Measurements from ENCODE around the gene SUGT1. TPM values are rescaled to one million over a fixed set of nuclear protein-coding genes. Genes with fewer than 3 reads are reported as not detected.

SUGT1 gene
- total and polyA plus RNA-seq, 7 donors: 21.9 to 49.0 (median 42.9) TPM

DNA sequence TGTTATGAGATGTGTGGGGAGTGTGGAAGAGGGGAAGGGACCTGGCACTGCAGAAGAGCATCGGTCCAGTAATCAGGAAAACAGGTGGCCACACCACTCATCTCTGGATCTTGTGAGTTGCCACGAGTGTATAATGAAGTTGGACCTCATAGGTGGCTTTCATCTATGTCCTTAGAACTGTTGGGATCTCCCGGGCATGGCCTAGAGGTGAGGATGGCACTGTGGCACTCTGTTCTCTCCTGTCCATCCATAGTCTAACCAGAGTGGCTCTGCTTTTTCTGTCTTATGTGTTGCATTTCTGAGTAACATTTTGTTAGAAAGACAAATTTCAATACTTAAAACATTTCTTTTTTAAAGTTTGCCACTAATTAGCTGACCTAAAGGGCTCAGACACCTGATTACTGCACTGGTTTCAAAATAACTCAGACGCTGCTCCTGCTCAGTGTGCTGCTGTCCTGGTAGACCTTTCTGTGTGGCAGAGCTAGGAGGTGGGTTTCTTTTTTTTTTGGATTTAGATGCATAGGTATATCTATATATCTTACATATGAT, 81.5 kb downstream of the SUGT1 start:
- WGBS, 2 donors: 72 to 86% methylated on average over 4 of the region's 4 CpGs
- H3K9me3 ChIP-seq: no peaks in the 10 kb centered on the region
- TF ChIP-seq POLR2A (IDR thresholded peaks at IDR 0.05): no peak
- TF ChIP-seq, protein P1, sequence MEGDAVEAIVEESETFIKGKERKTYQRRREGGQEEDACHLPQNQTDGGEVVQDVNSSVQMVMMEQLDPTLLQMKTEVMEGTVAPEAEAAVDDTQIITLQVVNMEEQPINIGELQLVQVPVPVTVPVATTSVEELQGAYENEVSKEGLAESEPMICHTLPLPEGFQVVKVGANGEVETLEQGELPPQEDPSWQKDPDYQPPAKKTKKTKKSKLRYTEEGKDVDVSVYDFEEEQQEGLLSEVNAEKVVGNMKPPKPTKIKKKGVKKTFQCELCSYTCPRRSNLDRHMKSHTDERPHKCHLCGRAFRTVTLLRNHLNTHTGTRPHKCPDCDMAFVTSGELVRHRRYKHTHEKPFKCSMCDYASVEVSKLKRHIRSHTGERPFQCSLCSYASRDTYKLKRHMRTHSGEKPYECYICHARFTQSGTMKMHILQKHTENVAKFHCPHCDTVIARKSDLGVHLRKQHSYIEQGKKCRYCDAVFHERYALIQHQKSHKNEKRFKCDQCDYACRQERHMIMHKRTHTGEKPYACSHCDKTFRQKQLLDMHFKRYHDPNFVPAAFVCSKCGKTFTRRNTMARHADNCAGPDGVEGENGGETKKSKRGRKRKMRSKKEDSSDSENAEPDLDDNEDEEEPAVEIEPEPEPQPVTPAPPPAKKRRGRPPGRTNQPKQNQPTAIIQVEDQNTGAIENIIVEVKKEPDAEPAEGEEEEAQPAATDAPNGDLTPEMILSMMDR (IDR thresholded peaks at IDR 0.05): no peak
- no peak for TF ChIP-seq EP300 (IDR thresholded peaks at IDR 0.05)
- TF ChIP-seq POLR2AphosphoS5 (IDR thresholded peaks at IDR 0.05): no peak
- H3K27ac ChIP-seq: no peak overlapping the region
- intact Hi-C loops (cut with DNase I): no loop called here
- peaks cover 0 to 10% (median 8%) of the 10 kb centered on the region in 4 donors for H3K4me1 ChIP-seq
- peaks cover 8 to 34% (median 12%) of the 10 kb centered on the region in 3 donors for H3K27me3 ChIP-seq
- H3K4me3 ChIP-seq: no peak overlapping the region
- DNase-seq: no peak
- H3K36me3 ChIP-seq: no peaks in the 10 kb centered on the region

DNA sequence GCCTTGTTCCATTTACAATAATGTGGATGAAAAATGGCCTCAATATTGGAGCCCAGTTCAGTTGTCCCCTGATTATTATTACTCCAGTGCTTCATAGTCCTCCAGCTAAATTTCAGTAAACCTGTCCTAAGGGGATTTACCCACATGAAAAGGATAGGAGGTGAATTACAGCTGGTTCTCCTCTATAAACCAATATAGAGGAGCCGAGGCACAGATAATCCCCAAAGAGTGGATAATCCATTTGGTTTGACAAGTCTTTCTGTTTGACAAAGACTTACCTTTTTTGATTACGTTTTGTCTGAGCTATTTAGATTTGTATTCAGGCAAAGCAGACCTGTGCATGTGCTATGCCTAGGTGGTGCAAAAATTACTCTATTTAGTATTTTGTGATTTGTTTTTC, 84.3 kb downstream of the SUGT1 start:
- no peak overlapping the region for H3K4me3 ChIP-seq
- DNase-seq: no peak
- H3K9me3 ChIP-seq: no peaks in the 10 kb centered on the region
- peaks cover 0 to 13% (median 11%) of the 10 kb centered on the region in 4 donors for H3K4me1 ChIP-seq
- TF ChIP-seq POLR2A (IDR thresholded peaks at IDR 0.05) (no peak), EP300 (IDR thresholded peaks at IDR 0.05) (no peak), POLR2AphosphoS5 (IDR thresholded peaks at IDR 0.05) (no peak)
- TF ChIP-seq, protein P1 (IDR thresholded peaks at IDR 0.05): no peak
- peaks cover 17 to 56% (median 25%) of the 10 kb centered on the region in 3 donors for H3K27me3 ChIP-seq
- intact Hi-C loops (cut with DNase I): no loop called here
- H3K36me3 ChIP-seq: no peaks in the 10 kb centered on the region
- H3K27ac ChIP-seq: no peak overlapping the region
- WGBS, 2 donors: 82 to 85% methylated on average over 2 of the region's 2 CpGs

DNA sequence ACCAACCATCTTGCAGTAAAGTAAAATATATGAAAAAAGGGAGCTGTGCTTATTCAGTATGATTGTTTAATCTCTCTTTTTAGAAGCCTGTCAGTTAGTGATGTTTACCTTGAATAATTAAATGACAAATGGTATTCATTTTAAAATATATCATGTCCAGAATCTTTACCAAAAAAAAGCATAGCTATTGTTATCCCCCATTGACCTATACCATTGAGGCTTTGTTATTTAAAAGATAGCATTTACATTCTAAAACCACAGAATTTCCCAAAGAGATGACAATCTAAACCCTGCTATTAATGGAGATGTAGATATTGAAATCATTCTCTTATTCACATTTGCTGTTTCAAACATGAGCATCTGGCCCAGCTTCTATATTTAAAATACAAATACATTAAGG, 84.8 kb downstream of the SUGT1 start:
- Histone ChIP-seq H3K27me3 (peaks cover 17 to 56% (median 25%) of the 10 kb centered on the region in 3 donors), H3K9me3 (no peaks in the 10 kb centered on the region), H3K4me3 (no peak overlapping the region), H3K27ac (no peak overlapping the region), H3K4me1 (peaks cover 0 to 13% (median 11%) of the 10 kb centered on the region in 4 donors), H3K36me3 (no peaks in the 10 kb centered on the region)
- intact Hi-C loops (cut with DNase I): no loop called here
- TF ChIP-seq POLR2A (IDR thresholded peaks at IDR 0.05) (no peak), POLR2AphosphoS5 (IDR thresholded peaks at IDR 0.05) (no peak), EP300 (IDR thresholded peaks at IDR 0.05) (no peak)
- TF ChIP-seq, protein P1 (IDR thresholded peaks at IDR 0.05): no peak
- no peak for DNase-seq

DNA sequence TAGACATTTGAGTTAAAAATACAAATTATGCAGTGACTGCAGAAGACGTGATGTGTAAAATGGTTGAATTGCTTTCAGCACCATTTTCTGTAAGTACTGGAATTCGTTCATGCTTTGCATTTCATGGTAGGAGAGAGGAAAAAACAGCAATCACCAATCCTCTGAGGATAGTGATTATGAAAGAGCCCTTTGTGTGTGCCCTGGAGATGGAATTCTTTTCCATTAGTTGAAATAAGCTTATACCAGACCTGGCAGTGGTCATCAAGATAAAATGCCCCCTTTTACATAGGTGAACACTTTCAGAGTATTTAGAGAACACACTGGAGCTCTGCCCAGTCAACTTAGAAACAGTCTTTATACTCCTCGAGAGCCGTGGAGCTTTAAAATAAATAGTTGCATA, 85.3 kb downstream of the SUGT1 start:
- intact Hi-C loops (cut with DNase I): no loop called here
- H3K27ac ChIP-seq: no peak overlapping the region
- H3K4me1 ChIP-seq: peaks cover 0 to 13% (median 11%) of the 10 kb centered on the region in 4 donors
- TF ChIP-seq POLR2AphosphoS5 (IDR thresholded peaks at IDR 0.05) (no peak), POLR2A (IDR thresholded peaks at IDR 0.05) (no peak), EP300 (IDR thresholded peaks at IDR 0.05) (no peak)
- TF ChIP-seq, protein P1 (IDR thresholded peaks at IDR 0.05): no peak
- H3K4me3 ChIP-seq: no peak overlapping the region
- DNase-seq: no peak
- WGBS, 2 donors: 55 to 78% methylated on average over 4 of the region's 4 CpGs
- H3K9me3 ChIP-seq: no peaks in the 10 kb centered on the region
- H3K27me3 ChIP-seq: peaks cover 17 to 56% (median 25%) of the 10 kb centered on the region in 3 donors
- no peaks in the 10 kb centered on the region for H3K36me3 ChIP-seq

All from sigmoid colon (tissue), 7 donors.